Kidney (tissue), 14 donors: ENCODE data around the gene TPST2. TPM values are rescaled to one million over a fixed set of nuclear protein-coding genes. Genes with fewer than 3 reads are reported as not detected.

Experiments used
- DNase-seq, 5 donors: peaks; one replicate each; pipeline ENCODE4 v3.0.0-alpha.2; 2013 to 2020
- FAIRE-seq: peaks from 2 replicates; lab custom pipeline; 2012; peaks lifted over from hg19 to GRCh38; lab: Jason Lieb, UNC
- H3K27ac ChIP-seq, 2 donors: one replicate each; pipeline ENCODE4 v1.7.0; 2013; ENCODE audit warnings: low read depth in 2 of 2, low read length in 2 of 2, inconsistent platforms in 1 of 2
- H3K27me3 ChIP-seq: one replicate; pipeline ENCODE4 v1.7.1; 2013; ENCODE audit warnings: low read length, inconsistent platforms; ENCODE audit not compliant: control insufficient read depth, insufficient read depth
- H3K36me3 ChIP-seq, 3 donors: one replicate each; pipeline versions ENCODE4 v1.7.0 to v1.7.1; 2013; ENCODE audit warnings: low read length in 3 of 3, control low read depth in 1 of 3, inconsistent platforms in 1 of 3; ENCODE audit not compliant: insufficient read depth in 3 of 3, control insufficient read depth in 2 of 3
- H3K4me1 ChIP-seq, 3 donors: one replicate each; pipeline versions ENCODE4 v1.7.0 to v1.7.1; 2013; ENCODE audit warnings: low read length in 3 of 3, inconsistent platforms in 1 of 3, low read depth in 1 of 3; ENCODE audit not compliant: control insufficient read depth in 2 of 3, insufficient read depth in 2 of 3
- H3K4me3 ChIP-seq, 3 donors: one replicate each; pipeline versions ENCODE4 v1.7.0 to v1.8.1; 2013; ENCODE audit warnings: low read length in 3 of 3, control low read depth in 1 of 3, inconsistent platforms in 1 of 3
- H3K9ac ChIP-seq, 3 donors: one replicate each; pipeline versions ENCODE4 v1.7.0 to v1.7.1; 2013; ENCODE audit warnings: low read length in 3 of 3, control low read depth in 1 of 3, inconsistent platforms in 1 of 3
- H3K9me3 ChIP-seq, 3 donors: one replicate each; pipeline versions ENCODE4 v1.7.0 to v1.7.1; 2013; ENCODE audit warnings: low read length in 3 of 3, control low read depth in 1 of 3, inconsistent platforms in 1 of 3; ENCODE audit not compliant: control insufficient read depth in 2 of 3, insufficient read depth in 1 of 3
- intact Hi-C: fragments of 100-400 bp; cut with DNase I; formaldehyde crosslinking; loops from one replicate; pipeline ENCODE4 v1.11.1; 2022
- polyA plus RNA-seq: library from polyadenylated mRNA; stranded (reverse); fragments of 350-450 nt; fragmentation: Illumina TruSeq; extraction: RNeasy Lipid Tissue Mini Kit (QIAGEN cat#74804); gene quantifications from one replicate; pipeline ENCODE4 v1.2.3, GENCODE V29; 2014; ENCODE audit warnings: low read depth, low replicate concordance; ENCODE audit not compliant: insufficient read depth
- total RNA-seq: library from RNA; stranded (reverse); fragmentation: NEBNext Ultra II Directional; extraction: Animal tissue kit (Norgen Biotek cat#: 25700); gene quantifications from one replicate; pipeline ENCODE4 v1.2.1, GENCODE V29; 2021
- TF ChIP-seq, protein P1 (sequence below): IDR thresholded peaks from 3 replicates; pipeline ENCODE4 v1.5.1; 2012; ENCODE audit warnings: mild to moderate bottlenecking, moderate library complexity, borderline replicate concordance; ENCODE audit not compliant: insufficient read depth; ENCODE audit errors: extremely low read depth
- donor health status: control.
- donor health status: control.
- donor health status: control.
- donor health status: control.
- donor health status: control.
- donor health status: DM: yes; HTN: yes; CAD: no.
- donor health status: Normal renal cell carcinoma (clear cell type).

The TPST2 gene
- total and polyA plus RNA-seq, 2 donors from 2014 or later, result 40.3 to 48.7 TPM

DNA sequence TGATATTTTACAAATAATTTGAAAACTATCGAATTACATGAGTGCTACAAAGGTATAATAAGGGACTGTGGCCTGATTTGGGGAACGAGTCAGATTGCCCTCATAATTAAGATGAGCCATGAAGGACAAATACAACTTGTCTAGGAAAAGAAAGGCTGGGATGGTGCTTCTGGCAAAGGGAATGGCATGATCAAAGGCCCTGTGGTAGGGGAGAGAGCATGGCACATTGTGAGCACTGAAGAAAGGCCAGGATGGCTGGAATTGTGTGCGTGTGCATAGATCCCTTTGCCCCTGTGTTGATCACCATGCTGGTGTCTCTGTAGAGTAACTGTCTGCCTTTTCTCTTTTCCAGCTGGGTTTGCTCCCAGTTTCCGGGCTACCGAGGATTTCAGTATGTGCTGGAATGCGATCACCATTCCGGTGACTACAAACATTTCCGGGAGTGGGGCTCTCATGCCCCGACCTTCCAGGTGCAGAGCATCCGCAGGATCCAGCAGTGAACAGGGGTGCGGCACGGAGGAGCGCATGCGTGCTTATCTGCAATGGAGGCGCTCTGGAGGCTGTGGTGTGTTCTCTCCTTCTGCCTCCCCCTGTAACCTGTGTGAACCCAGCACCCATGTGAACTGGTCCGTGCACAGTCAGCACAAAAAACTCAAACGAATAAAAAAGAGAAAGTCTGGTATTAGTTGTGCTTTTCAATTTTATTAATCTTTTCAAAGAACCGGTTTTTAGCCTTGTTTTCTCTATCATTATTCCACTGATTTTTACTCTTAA, 40.2 kb upstream of the TPST2 start:
- intact Hi-C loops, result no loop called here
- H3K9me3 ChIP-seq, result no peaks in the 10 kb centered on the region
- FAIRE-seq (no peak), DNase-seq (no peak)
- no peaks in the 10 kb centered on the region for H3K4me1 ChIP-seq
- no peak overlapping the region for H3K4me3 ChIP-seq
- H3K27me3 ChIP-seq, result no peaks in the 10 kb centered on the region
- TF ChIP-seq, protein P1, sequence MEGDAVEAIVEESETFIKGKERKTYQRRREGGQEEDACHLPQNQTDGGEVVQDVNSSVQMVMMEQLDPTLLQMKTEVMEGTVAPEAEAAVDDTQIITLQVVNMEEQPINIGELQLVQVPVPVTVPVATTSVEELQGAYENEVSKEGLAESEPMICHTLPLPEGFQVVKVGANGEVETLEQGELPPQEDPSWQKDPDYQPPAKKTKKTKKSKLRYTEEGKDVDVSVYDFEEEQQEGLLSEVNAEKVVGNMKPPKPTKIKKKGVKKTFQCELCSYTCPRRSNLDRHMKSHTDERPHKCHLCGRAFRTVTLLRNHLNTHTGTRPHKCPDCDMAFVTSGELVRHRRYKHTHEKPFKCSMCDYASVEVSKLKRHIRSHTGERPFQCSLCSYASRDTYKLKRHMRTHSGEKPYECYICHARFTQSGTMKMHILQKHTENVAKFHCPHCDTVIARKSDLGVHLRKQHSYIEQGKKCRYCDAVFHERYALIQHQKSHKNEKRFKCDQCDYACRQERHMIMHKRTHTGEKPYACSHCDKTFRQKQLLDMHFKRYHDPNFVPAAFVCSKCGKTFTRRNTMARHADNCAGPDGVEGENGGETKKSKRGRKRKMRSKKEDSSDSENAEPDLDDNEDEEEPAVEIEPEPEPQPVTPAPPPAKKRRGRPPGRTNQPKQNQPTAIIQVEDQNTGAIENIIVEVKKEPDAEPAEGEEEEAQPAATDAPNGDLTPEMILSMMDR, result no peak
- H3K9ac ChIP-seq, result no peak overlapping the region
- no peaks in the 10 kb centered on the region for H3K36me3 ChIP-seq
- no peak overlapping the region for H3K27ac ChIP-seq

- intact Hi-C loops, result no loop called here
- Histone ChIP-seq H3K4me3 (no peak overlapping the region), H3K27me3 (no peaks in the 10 kb centered on the region), H3K9ac (no peak overlapping the region), H3K4me1 (no peaks in the 10 kb centered on the region), H3K36me3 (no peaks in the 10 kb centered on the region), H3K27ac (no peak overlapping the region), H3K9me3 (no peaks in the 10 kb centered on the region)
- TF ChIP-seq, protein P1, result no peak
- DNase-seq (no peak), FAIRE-seq (no peak)
Measured at GRCh38 chr22:26624803-26625202, 34.9 kb upstream of the TPST2 start.

- Histone ChIP-seq H3K36me3 (no peaks in the 10 kb centered on the region), H3K4me1 (no peaks in the 10 kb centered on the region), H3K27me3 (no peaks in the 10 kb centered on the region), H3K27ac (no peak overlapping the region), H3K9ac (no peak overlapping the region), H3K9me3 (no peaks in the 10 kb centered on the region), H3K4me3 (no peak overlapping the region)
- DNase-seq (no peak), FAIRE-seq (no peak)
- intact Hi-C loops, result no loop called here
- TF ChIP-seq, protein P1, result no peak
Measured at GRCh38 chr22:26623984-26624383, 34.1 kb upstream of the TPST2 start.
